ENCODE data around the gene SMO.
"Not testable (repeated sequence)": the region's sequence is repeated elsewhere in the genome, so short reads cannot be mapped to it uniquely, and the experiment has no call there.

Gene SMO

GRCh38 chr7:129240119-129240820, 51.8 kb downstream of the SMO start:
- DNase-seq = no peak

GRCh38 chr7:129244220-129244619, 55.8 kb downstream of the SMO start:
- no peak for DNase-seq

DNA sequence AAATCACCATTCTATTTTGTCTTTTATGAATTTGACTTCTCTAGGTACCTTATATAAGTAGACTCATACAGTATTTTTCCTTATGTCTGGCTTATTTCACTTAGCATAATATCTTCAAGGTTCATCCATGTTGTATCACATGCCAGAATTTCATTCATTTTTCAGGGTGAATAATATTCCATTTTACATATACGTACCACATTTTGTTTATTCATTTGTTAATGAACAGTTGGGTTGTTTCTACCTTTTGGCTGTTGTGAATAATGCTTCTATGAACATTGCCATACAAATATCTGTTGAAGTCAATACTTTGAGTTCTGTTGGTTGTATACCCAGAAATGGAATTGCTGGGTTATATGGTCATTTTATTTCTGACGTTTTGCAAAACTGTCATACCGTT, 57.1 kb downstream of the SMO start:
- DNase-seq = no peak

DNA sequence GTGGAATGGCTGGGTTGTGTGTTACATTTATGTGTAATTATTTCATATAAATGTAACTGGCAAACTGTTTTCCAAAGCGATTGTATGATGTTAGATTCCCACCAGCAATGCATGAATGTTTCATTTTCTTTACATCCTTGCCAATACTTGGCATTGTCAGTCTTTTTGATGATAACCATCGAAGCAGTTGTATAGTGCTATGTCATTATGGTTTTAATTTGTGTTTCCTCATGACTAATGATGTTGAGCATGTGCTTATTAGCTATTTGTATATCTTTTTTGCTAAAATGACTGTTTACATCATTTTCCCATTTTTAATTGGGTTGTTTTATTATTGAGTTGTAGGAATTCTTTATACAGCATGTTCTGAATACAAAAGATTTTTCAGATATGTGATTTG, 58.7 kb downstream of the SMO start:
- no peak for DNase-seq

- DNase-seq = no peak
Measured at GRCh38 chr7:129252128-129252527, 63.7 kb downstream of the SMO start.

DNA sequence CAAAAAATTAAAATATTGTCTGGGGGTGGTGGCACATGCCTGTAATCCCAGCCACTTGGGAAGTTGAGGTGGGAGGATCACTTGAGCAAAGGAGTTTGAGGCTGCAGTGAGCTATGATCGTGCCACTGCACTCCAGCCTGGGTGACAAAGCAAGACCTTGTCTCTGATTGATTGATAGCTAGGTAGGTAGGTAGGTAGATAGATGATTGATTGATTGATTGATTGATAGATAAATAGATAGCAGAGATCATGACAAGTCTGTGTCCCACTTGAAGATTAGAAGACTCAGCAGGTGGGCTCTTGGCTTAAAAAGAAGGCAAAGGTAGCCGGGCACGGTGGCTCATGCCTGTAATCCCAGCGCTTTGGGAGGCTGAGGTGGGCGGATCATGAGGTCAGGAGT, 64.2 kb downstream of the SMO start:
- not testable (repeated sequence) for DNase-seq

DNA sequence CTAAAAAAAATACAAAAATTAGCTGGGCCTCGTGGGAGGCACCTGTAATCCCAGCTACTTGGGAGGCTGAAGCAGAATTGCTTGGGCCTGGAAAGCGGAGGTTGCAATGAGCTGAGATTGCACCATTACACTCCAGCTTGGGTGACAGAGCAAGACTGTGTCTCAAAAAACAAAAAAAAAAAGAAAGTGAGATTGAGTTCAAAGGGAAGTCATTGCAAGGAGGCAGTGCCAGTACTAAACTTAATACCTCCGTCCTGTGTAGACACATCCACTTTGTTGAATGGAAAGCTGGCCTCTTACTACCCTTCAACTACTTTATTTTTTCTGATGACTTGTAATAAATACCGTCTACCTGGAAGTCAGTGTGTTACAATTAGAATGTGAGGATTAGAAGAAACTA, 67.4 kb downstream of the SMO start:
- DNase-seq = no peak

GRCh38 chr7:129256221-129256620, 67.8 kb downstream of the SMO start:
- no peak for DNase-seq

DNA sequence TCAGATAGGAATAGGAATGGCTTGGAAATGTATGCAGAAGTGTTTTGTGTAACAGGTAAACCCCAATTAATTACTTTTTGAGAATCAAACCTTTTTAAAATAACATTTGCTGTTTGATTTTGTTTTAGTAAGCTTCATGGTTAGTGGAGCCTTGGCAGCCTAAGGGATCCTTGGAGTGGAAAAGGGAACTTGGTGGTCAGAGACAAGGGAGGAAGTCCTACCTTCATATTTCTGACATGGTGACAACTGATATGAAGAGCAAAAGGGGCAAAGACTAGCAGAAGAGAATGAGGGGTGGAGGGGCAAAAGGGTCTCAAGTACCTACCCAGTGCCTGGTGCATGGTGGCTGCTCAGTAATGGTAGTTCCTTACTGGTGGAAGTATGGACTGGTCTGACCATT, 68.7 kb downstream of the SMO start:
- no peak for DNase-seq

GRCh38 chr7:129258649-129259389, 70.4 kb downstream of the SMO start:
- no peak for DNase-seq

DNA sequence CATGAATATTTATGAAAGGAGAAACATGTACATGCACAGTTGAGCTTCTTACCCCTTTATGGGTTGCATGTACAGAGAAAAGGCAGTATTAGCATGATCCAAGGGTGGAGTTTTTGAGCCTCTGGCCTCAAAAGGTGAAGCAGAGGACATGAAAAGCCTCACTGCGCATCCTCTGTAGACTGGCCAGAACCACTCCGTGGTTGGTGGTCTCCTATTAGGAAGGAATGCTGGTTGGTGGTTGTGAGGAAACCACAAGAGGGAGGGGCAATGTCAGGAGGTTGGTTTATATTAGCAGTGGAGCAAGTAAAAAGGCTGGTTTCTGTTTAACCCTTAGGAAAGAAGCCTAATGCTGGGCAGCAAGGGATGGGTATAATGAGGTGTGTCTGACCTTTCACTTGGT, 73.9 kb downstream of the SMO start:
- DNase-seq = peak; percentile 22
